ENCODE data around the gene KCNIP2.

KCNIP2 gene

GRCh38 chr10:101875068-101875688 lies 31.6 kb upstream of the KCNIP2 start:
- TF ChIP-seq EGR1 (IDR thresholded peaks at IDR 0.05): no peak
- no peak for TF ChIP-seq EP300 (IDR thresholded peaks at IDR 0.05; ENCODE audit: borderline replicate concordance)
- TF ChIP-seq ZBTB7A (IDR thresholded peaks at IDR 0.05; ENCODE audit: low read depth): no peak
- no peak for TF ChIP-seq CREB1 (IDR thresholded peaks at IDR 0.05; ENCODE audit: low read depth)
- no peak for TF ChIP-seq USF1 (IDR thresholded peaks at IDR 0.05)

- TF ChIP-seq REST (IDR thresholded peaks at IDR 0.05; ENCODE audit: low read depth) (no peak), NFIC (IDR thresholded peaks at IDR 0.05) (no peak), FOXM1 (IDR thresholded peaks at IDR 0.05; ENCODE audit: borderline replicate concordance, low read depth) (no peak), YY1 (IDR thresholded peaks at IDR 0.05; ENCODE audit: low read depth) (no peak), USF1 (IDR thresholded peaks at IDR 0.05) (no peak), EP300 (IDR thresholded peaks at IDR 0.05; ENCODE audit: borderline replicate concordance) (no peak), TAF1 (IDR thresholded peaks at IDR 0.05; ENCODE audit: low read depth) (no peak), TCF12 (IDR thresholded peaks at IDR 0.05; ENCODE audit: low read depth) (no peak), RAD21 (IDR thresholded peaks at IDR 0.05; ENCODE audit: low read depth) (no peak), MAX (IDR thresholded peaks at IDR 0.05) (no peak), ZBTB7A (IDR thresholded peaks at IDR 0.05; ENCODE audit: low read depth) (no peak), EGR1 (IDR thresholded peaks at IDR 0.05) (no peak), CREB1 (IDR thresholded peaks at IDR 0.05; ENCODE audit: low read depth) (no peak), TEAD4 (IDR thresholded peaks at IDR 0.05) (no peak), CEBPB (IDR thresholded peaks at IDR 0.05) (no peak)
These were observed 30.7 kb upstream of the KCNIP2 start for GRCh38 chr10:101874252-101874651.

GRCh38 chr10:101867931-101868330 lies 24.3 kb upstream of the KCNIP2 start:
- TF ChIP-seq CREB1 (IDR thresholded peaks at IDR 0.05; ENCODE audit: low read depth) (no peak), NFIC (IDR thresholded peaks at IDR 0.05) (no peak), MAX (IDR thresholded peaks at IDR 0.05) (no peak), USF1 (IDR thresholded peaks at IDR 0.05) (no peak), EGR1 (IDR thresholded peaks at IDR 0.05) (no peak), EP300 (IDR thresholded peaks at IDR 0.05; ENCODE audit: borderline replicate concordance) (no peak), RAD21 (IDR thresholded peaks at IDR 0.05; ENCODE audit: low read depth) (no peak), CEBPB (IDR thresholded peaks at IDR 0.05) (no peak), FOXM1 (IDR thresholded peaks at IDR 0.05; ENCODE audit: borderline replicate concordance, low read depth) (no peak), YY1 (IDR thresholded peaks at IDR 0.05; ENCODE audit: low read depth) (no peak), ZBTB7A (IDR thresholded peaks at IDR 0.05; ENCODE audit: low read depth) (no peak), TEAD4 (IDR thresholded peaks at IDR 0.05) (no peak), REST (IDR thresholded peaks at IDR 0.05; ENCODE audit: low read depth) (no peak), TCF12 (IDR thresholded peaks at IDR 0.05; ENCODE audit: low read depth) (no peak), TAF1 (IDR thresholded peaks at IDR 0.05; ENCODE audit: low read depth) (no peak)

GRCh38 chr10:101859530-101859929 lies 15.9 kb upstream of the KCNIP2 start:
- TF ChIP-seq CEBPB (IDR thresholded peaks at IDR 0.05) (no peak), TAF1 (IDR thresholded peaks at IDR 0.05; ENCODE audit: low read depth) (no peak), RAD21 (IDR thresholded peaks at IDR 0.05; ENCODE audit: low read depth) (no peak), EGR1 (IDR thresholded peaks at IDR 0.05) (no peak), ZBTB7A (IDR thresholded peaks at IDR 0.05; ENCODE audit: low read depth) (no peak), MAX (IDR thresholded peaks at IDR 0.05) (no peak), TEAD4 (IDR thresholded peaks at IDR 0.05) (no peak), USF1 (IDR thresholded peaks at IDR 0.05) (no peak)
